GM23338 (cell line): ENCODE data around the gene TBC1D16. TPM values are rescaled to one million over a fixed set of nuclear protein-coding genes. Genes with fewer than 3 reads are reported as not detected.

Experiments used
- ATAC-seq: fragments of 200-7000 bp; cut with Tn5 transposase; 3 replicates; pipeline ENCODE4 v1.9.1; 2020
- DNase-seq: peaks from one replicate; pipeline ENCODE4 v3.0.0-alpha.2; 2015; ENCODE audit warnings: low spot score
- H2AFZ ChIP-seq: fragments of 200-600 bp; sonication (generic); 2 replicates; pipeline ENCODE4 v1.8.0; 2016; ENCODE audit warnings: antibody characterized with exemption, mild to moderate bottlenecking, moderate library complexity
- H3F3A ChIP-seq: fragments of 200-600 bp; sonication (generic); replicated peaks from 2 replicates; pipeline ENCODE4 v1.8.0; 2017; ENCODE audit warnings: antibody characterized with exemption, mixed run types, low read depth
- H3K27ac ChIP-seq: fragments of 200-600 bp; sonication (generic); 2 replicates; pipeline ENCODE4 v1.6.1; 2016; ENCODE audit warnings: low read depth
- H3K27me3 ChIP-seq: fragments of 200-600 bp; sonication (generic); 2 replicates; pipeline ENCODE4 v1.8.0; 2016; ENCODE audit warnings: mild to moderate bottlenecking, mixed run types, moderate library complexity; ENCODE audit not compliant: insufficient read depth
- H3K36me3 ChIP-seq: fragments of 200-600 bp; sonication (generic); 2 replicates; pipeline ENCODE4 v1.8.0; 2016; ENCODE audit warnings: mild to moderate bottlenecking; ENCODE audit not compliant: insufficient read depth
- H3K4me1 ChIP-seq: fragments of 200-600 bp; sonication (generic); 2 replicates; pipeline ENCODE4 v1.8.0; 2016; ENCODE audit warnings: mild to moderate bottlenecking, moderate library complexity; ENCODE audit not compliant: insufficient read depth
- H3K4me2 ChIP-seq: fragments of 200-600 bp; sonication (generic); 2 replicates; pipeline ENCODE4 v1.7.1; 2017; ENCODE audit warnings: mixed run types
- H3K4me3 ChIP-seq: fragments of 200-600 bp; sonication (generic); 2 replicates; pipeline ENCODE4 v1.6.1; 2016; ENCODE audit warnings: mixed run types
- H3K79me2 ChIP-seq: fragments of 200-600 bp; sonication (generic); replicated peaks from 2 replicates; pipeline ENCODE4 v1.8.0; 2017; ENCODE audit warnings: mild to moderate bottlenecking; ENCODE audit not compliant: insufficient read depth
- H3K9me2 ChIP-seq: fragments of 200-600 bp; sonication (generic); 2 replicates; pipeline ENCODE4 v1.8.0; 2017; ENCODE audit not compliant: insufficient read depth
- H4K20me1 ChIP-seq: fragments of 200-600 bp; sonication (generic); replicated peaks from 2 replicates; pipeline ENCODE4 v1.8.0; 2017; ENCODE audit warnings: mild to moderate bottlenecking; ENCODE audit not compliant: insufficient read depth
- H3K27ac Mint-ChIP-seq: 2 replicates; pipeline ENCODE4 v1.8.0; 2020; ENCODE audit warnings: inconsistent platforms, mild to moderate bottlenecking, moderate library complexity, mixed read lengths
- H3K27me3 Mint-ChIP-seq: 3 replicates; pipeline ENCODE4 v1.8.0; 2022; ENCODE audit warnings: low read depth, mild to moderate bottlenecking, moderate library complexity, mixed read lengths, inconsistent platforms; ENCODE audit not compliant: insufficient read depth, poor library complexity
- H3K36me3 Mint-ChIP-seq: 3 replicates; pipeline ENCODE4 v1.8.0; 2021; ENCODE audit warnings: low read depth, mild to moderate bottlenecking, inconsistent platforms, moderate library complexity, mixed read lengths
- H3K4me1 Mint-ChIP-seq: 3 replicates; pipeline ENCODE4 v1.8.0; 2020; ENCODE audit warnings: mild to moderate bottlenecking, inconsistent platforms, mixed read lengths
- H3K4me3 Mint-ChIP-seq: 3 replicates; pipeline ENCODE4 v1.8.0; 2021; ENCODE audit warnings: moderate library complexity, mild to moderate bottlenecking, inconsistent platforms, mixed read lengths
- H3K9me3 Mint-ChIP-seq: 3 replicates; pipeline ENCODE4 v1.8.0; 2020; ENCODE audit warnings: moderate library complexity, mild to moderate bottlenecking, inconsistent platforms, mixed read lengths
- CREB1 ChIP-seq: fragments of 250-450 bp; sonication (Bioruptor Pico); IDR thresholded peaks from 2 replicates; pipeline ENCODE4 v1.5.0; 2020; ENCODE audit warnings: low read depth, mild to moderate bottlenecking, moderate library complexity
- ETS1 ChIP-seq: IDR thresholded peaks from 2 replicates; pipeline ENCODE4 v1.6.1; 2016; ENCODE audit warnings: antibody characterized with exemption
- EZH2phosphoT487 ChIP-seq: fragments of 200-600 bp; sonication (generic); IDR thresholded peaks from one replicate; pipeline ENCODE4 v1.8.1; 2018; ENCODE audit warnings: antibody characterized with exemption; ENCODE audit not compliant: unreplicated experiment
- JUNB ChIP-seq: IDR thresholded peaks from one replicate; pipeline ENCODE4 v1.6.1; 2016; ENCODE audit warnings: antibody characterized with exemption; ENCODE audit not compliant: unreplicated experiment
- NANOG ChIP-seq: IDR thresholded peaks from 2 replicates; pipeline ENCODE4 v1.6.1; 2016; ENCODE audit warnings: antibody characterized with exemption, borderline replicate concordance
- STAT1 ChIP-seq: IDR thresholded peaks from one replicate; pipeline ENCODE4 v1.6.1; 2016; ENCODE audit warnings: antibody characterized with exemption; ENCODE audit not compliant: unreplicated experiment
- ZNF114 ChIP-seq: fragments of 250-450 bp; sonication (Bioruptor Pico); IDR thresholded peaks from 2 replicates; pipeline ENCODE4 v1.5.0; 2020; ENCODE audit warnings: mild to moderate bottlenecking, moderate library complexity
- ZNF331 ChIP-seq: fragments of 250-450 bp; sonication (Bioruptor Pico); IDR thresholded peaks from 2 replicates; pipeline ENCODE4 v1.5.0; 2020; ENCODE audit warnings: low read depth, mild to moderate bottlenecking, moderate library complexity
- polyA plus RNA-seq: library from polyadenylated mRNA; unstranded; fragments of >200 nt; fragmentation: Nextera tagmentation; extraction: Ambion mirVana; gene quantifications from 2 replicates; pipeline ENCODE4 v1.2.1, GENCODE V29; 2016
- total RNA-seq: library from RNA; depleted of rRNA; stranded (reverse); fragments of >200 nt; shearing (Covaris generic); gene quantifications from 2 replicates; pipeline ENCODE4 v1.2.3, GENCODE V29; 2014
- TF ChIP-seq, protein P1 (sequence below): IDR thresholded peaks from one replicate; pipeline ENCODE4 v1.6.1; 2018; ENCODE audit warnings: antibody characterized with exemption; ENCODE audit not compliant: unreplicated experiment

Gene TBC1D16
- total and polyA plus RNA-seq, 2 experiments from 2014 or later, result 16.7 to 104 TPM

- TF ChIP-seq, protein P1, sequence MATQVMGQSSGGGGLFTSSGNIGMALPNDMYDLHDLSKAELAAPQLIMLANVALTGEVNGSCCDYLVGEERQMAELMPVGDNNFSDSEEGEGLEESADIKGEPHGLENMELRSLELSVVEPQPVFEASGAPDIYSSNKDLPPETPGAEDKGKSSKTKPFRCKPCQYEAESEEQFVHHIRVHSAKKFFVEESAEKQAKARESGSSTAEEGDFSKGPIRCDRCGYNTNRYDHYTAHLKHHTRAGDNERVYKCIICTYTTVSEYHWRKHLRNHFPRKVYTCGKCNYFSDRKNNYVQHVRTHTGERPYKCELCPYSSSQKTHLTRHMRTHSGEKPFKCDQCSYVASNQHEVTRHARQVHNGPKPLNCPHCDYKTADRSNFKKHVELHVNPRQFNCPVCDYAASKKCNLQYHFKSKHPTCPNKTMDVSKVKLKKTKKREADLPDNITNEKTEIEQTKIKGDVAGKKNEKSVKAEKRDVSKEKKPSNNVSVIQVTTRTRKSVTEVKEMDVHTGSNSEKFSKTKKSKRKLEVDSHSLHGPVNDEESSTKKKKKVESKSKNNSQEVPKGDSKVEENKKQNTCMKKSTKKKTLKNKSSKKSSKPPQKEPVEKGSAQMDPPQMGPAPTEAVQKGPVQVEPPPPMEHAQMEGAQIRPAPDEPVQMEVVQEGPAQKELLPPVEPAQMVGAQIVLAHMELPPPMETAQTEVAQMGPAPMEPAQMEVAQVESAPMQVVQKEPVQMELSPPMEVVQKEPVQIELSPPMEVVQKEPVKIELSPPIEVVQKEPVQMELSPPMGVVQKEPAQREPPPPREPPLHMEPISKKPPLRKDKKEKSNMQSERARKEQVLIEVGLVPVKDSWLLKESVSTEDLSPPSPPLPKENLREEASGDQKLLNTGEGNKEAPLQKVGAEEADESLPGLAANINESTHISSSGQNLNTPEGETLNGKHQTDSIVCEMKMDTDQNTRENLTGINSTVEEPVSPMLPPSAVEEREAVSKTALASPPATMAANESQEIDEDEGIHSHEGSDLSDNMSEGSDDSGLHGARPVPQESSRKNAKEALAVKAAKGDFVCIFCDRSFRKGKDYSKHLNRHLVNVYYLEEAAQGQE, result no peak
- no peak for TF ChIP-seq STAT1
- no peak for TF ChIP-seq NANOG
- no peak for TF ChIP-seq JUNB
Observed at GRCh38 chr17:79976451-79976850, 59.2 kb downstream of the TBC1D16 start (continued).

GRCh38 chr17:79975498-79976134 is 60.1 kb downstream of the TBC1D16 start:
- no peak overlapping the region for H3K4me2 ChIP-seq
- Mint-ChIP-seq H3K27me3 (peaks cover 7% of the 10 kb centered on the region), H3K36me3 (peaks cover 8% of the 10 kb centered on the region), H3K27ac (no peak overlapping the region), H3K4me3 (no peak overlapping the region), H3K4me1 (peaks cover 11% of the 10 kb centered on the region; the same call in 2 of the 3 replicates), H3K9me3 (no peaks in the 10 kb centered on the region)
- no peak for ATAC-seq
- H3K27me3 ChIP-seq, result no peaks in the 10 kb centered on the region
- H3K4me3 ChIP-seq, result no peak overlapping the region
- H3K9me2 ChIP-seq, result no peaks in the 10 kb centered on the region
- H2AFZ ChIP-seq, result no peak overlapping the region
- peaks cover 3% of the 10 kb centered on the region; the same call in 1 of the 2 replicates for H3K36me3 ChIP-seq
- peak overlapping the region; percentile 72; the same call in 1 of the 2 replicates for H3K27ac ChIP-seq
- H3K79me2 ChIP-seq, result peaks cover 19% of the 10 kb centered on the region
- peaks cover 7% of the 10 kb centered on the region; the same call in 1 of the 2 replicates for H3K4me1 ChIP-seq
- no peak for DNase-seq
- peaks cover 19% of the 10 kb centered on the region; the same call in 1 of the 2 replicates for H3F3A ChIP-seq
- peaks cover 9% of the 10 kb centered on the region; the same call in 1 of the 2 replicates for H4K20me1 ChIP-seq
- no peak for TF ChIP-seq EZH2phosphoT487
- no peak for TF ChIP-seq STAT1
- TF ChIP-seq ETS1, result no peak
- TF ChIP-seq, protein P1, result no peak
- no peak for TF ChIP-seq CREB1
- TF ChIP-seq JUNB, result no peak
- TF ChIP-seq ZNF331 (CRISPR knock-in tag), result no peak
- TF ChIP-seq ZNF114 (CRISPR knock-in tag), result no peak
